ENCODE results near the gene BEND3.

The BEND3 gene

DNA sequence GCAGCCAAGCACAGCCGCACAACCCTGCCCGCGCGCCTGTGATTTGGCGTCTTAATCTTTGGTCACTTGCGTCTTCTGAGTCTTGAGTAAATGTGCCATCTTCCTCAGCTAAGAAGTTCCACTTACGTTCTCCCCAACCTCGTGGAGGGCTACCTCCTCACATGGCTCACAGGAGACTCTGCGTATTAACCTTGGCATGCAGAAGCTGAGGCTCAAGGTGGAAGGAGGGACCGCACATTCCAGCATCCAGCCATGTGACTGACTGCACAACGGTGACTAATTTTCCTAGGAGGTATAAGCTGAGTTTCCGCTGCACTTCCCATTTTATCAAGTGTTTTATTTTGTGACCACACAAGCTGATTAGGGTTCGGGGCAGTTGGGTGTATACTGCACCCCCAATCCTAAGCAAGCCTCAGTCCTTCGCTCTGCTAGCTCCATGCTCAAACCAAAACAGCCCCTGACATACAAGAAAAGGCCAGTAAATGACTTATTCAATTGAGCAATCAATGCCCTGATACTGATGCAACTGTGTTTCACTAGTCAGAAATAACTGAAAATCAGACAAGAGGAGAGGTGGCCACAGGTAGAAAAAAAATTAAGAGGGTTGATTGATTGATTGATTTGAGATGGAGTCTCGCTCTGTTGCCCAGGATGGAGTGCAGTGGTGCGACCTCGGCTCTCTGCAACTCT, 7.0 kb downstream of the BEND3 start:
- H3K27ac ChIP-seq: no peak overlapping the region

DNA sequence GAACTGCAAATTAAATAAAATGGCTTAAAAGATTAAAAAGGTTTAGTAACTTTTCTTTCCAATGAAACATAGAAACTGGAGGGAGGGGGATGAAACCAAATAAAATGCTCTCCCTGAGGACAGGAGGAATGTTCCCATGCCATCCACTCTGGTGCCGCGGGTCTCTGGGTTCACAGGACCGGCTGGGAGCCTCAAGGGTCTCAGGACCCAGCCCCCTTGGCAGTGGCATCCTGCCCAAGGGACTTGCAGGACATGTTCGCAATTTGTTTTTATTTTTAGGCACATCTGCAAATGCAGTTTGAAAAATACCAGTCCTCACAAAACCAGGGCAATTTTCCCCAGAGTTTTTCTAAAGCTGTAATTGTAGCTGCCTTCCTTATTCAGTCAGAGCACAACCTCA, 7.5 kb downstream of the BEND3 start:
- H3K27ac ChIP-seq: no peak overlapping the region
- TF ChIP-seq CTCF (conservative IDR thresholded peaks at IDR 0.05): no peak
- no peak for TF ChIP-seq ZFX (IDR thresholded peaks at IDR 0.05)

More for the DNA sequence above, 7.0 kb downstream of the BEND3 start:
- TF ChIP-seq ZFX (IDR thresholded peaks at IDR 0.05): no peak
- no peak for TF ChIP-seq CTCF (conservative IDR thresholded peaks at IDR 0.05)

- TF ChIP-seq CTCF (conservative IDR thresholded peaks at IDR 0.05) (no peak), ZFX (IDR thresholded peaks at IDR 0.05) (no peak)
- no peak overlapping the region for H3K27ac ChIP-seq
These were observed 9.2 kb downstream of the BEND3 start for GRCh38 chr6:107106165-107106564.

GRCh38 chr6:107105511-107106116, 9.7 kb downstream of the BEND3 start:
- no peak overlapping the region for H3K27ac ChIP-seq
- TF ChIP-seq CTCF (conservative IDR thresholded peaks at IDR 0.05) (no peak), ZFX (IDR thresholded peaks at IDR 0.05) (no peak)

DNA sequence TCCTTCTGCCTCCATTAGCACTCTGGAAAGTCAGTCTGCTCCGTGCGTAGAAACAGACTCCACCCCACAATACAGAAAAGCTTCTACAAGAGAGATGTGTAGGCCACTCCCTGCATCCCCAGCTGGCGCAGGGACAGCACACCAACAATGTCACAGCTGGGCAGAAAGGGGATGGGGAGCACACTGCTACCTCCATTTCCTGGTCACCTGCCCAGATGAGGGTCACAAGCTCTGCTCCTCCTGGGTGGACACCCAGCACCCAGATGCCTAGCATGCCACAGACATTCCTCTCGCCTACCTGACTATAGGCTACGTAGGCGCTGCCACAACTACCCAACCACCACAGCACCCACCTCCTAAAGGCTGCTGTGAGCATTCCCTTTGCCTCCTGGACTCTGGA, 12.2 kb downstream of the BEND3 start:
- no peak overlapping the region for H3K27ac ChIP-seq
- TF ChIP-seq CTCF (conservative IDR thresholded peaks at IDR 0.05): no peak
- TF ChIP-seq ZFX (IDR thresholded peaks at IDR 0.05): no peak

DNA sequence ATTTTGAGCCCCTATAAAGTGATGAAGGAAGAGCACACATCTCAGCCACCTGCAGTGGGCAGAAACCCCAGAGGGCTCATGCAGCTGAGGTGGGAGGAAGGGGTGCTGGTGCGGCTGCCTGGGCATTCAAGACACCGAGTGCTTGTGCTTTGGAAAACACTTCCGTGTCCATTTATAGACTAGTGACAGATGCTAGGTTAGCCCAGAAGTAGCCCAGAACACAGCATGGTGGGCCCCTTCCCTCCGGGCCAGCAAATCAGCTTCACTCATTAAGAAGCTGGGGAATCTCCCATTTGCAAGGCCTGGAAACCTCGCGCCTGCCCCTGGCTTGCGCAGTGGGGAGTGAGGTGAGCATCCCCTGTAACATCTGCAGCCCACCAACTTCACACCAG, 12.9 kb downstream of the BEND3 start:
- no peak overlapping the region for H3K27ac ChIP-seq
- no peak for TF ChIP-seq CTCF (conservative IDR thresholded peaks at IDR 0.05)
- TF ChIP-seq ZFX (IDR thresholded peaks at IDR 0.05): no peak

DNA sequence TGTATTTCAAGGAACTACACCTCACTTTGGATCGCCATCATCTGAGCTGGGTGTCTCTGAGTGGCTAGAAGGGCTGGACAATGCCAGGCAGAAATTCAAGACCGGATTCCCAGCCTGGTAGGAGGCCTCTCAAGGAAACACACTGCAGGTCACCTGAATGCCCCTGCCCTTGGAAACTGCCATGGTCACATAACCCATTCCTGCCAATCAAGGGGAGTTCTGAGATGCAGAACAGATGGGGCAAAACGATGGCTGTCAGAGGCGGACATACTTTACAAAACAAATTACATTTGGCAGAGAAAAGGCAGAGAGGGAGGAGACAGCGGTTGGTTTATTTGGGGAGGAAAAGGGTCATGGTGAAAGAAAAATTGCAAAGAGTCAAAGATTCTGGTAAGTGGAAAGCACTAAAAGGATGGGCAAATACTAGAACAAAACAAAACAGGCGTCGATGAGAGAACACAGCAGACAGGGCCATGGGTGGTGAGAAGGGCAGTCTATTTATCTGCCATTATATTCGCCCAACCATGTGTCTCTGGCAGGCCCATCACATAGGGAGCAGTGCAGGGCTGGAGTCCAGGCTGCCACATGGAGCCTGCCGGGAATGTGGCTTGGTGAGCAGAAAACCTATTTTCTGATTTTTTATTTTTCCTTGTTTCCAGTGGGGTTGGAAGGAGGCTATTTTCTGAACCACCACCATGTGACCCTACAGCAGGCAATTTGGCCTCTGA, 13.5 kb downstream of the BEND3 start:
- H3K27ac ChIP-seq: no peak overlapping the region
- TF ChIP-seq ZFX (IDR thresholded peaks at IDR 0.05) (no peak), CTCF (conservative IDR thresholded peaks at IDR 0.05) (no peak)

Measured in C4-2B (cell line).